HCT116 (cell line): ENCODE data around the gene RNH1. TPM values are rescaled to one million over a fixed set of nuclear protein-coding genes. Genes with fewer than 3 reads are reported as not detected.

Source experiments
- ATAC-seq: fragments of 200-7000 bp; cut with Tn5 transposase; 2 replicates; pipeline ENCODE4 v1.9.1; 2020; ENCODE audit warnings: mild to moderate bottlenecking, moderate library complexity
- BruUV-seq: library from RNA; stranded (reverse); fragments of 400-500 nt; replicated peaks from 2 replicates; lab custom pipeline; 2021; lab: Mats Ljungman, UMichigan
- CTCF ChIA-PET: fragments of 300-600 bp; sonication (Branson Sonifier 250); formaldehyde crosslinking; loops from one replicate; lab custom pipeline; 2021; ENCODE audit warnings: antibody characterized with exemption; lab: Charles Lee
- POLR2A ChIA-PET: fragments of 300-600, 350-600 bp; sonication (Branson Sonifier 250); formaldehyde crosslinking; loops from one replicate; lab custom pipeline; 2021; ENCODE audit warnings: antibody characterized with exemption; lab: Charles Lee
- RAD21 ChIA-PET, 2 experiments: fragments of 300-600 bp; sonication (Branson Sonifier 250); formaldehyde crosslinking; loops; one replicate each; lab custom pipeline; 2023; ENCODE audit warnings: low total read pairs in 2 of 2; ENCODE audit not compliant: uncharacterized antibody in 2 of 2, unreplicated experiment in 2 of 2, low non-redundant PET in 1 of 2; lab: Charles Lee
- DNase-seq: peaks from one replicate; pipeline ENCODE4 v3.0.0-alpha.2; 2010; ENCODE audit warnings: low read depth, low spot score
- H2AFZ ChIP-seq: fragments of 200-600 bp; shearing (Covaris generic), sonication (generic); 2 replicates; pipeline ENCODE4 v1.6.1; 2017; ENCODE audit warnings: low read depth, mixed run types, mixed read lengths, antibody characterized with exemption, low read length; ENCODE audit not compliant: poor library complexity, severe bottlenecking
- H3K27ac ChIP-seq: 2 replicates; pipeline ENCODE4 v1.5.1; 2012; ENCODE audit warnings: low read depth, low read length
- H3K27me3 ChIP-seq: fragments of 200-600 bp; sonication (generic); 2 replicates; pipeline ENCODE4 v1.6.1; 2016; ENCODE audit warnings: mixed run types, low read length, mixed read lengths; ENCODE audit not compliant: insufficient read depth
- H3K36me3 ChIP-seq, 2 experiments: fragments of 200-500 bp in 1 of 2; fragments of 200-600 bp in 1 of 2; sonication (Bioruptor generic) in 1 of 2; sonication (generic) in 1 of 2; 2 replicates each; pipeline versions ENCODE4 v1.5.1 to v1.6.1; 2014 to 2016; ENCODE audit warnings: low read length in 2 of 2, inconsistent platforms in 1 of 2, mixed read lengths in 1 of 2, mixed run types in 1 of 2; ENCODE audit not compliant: insufficient read depth in 2 of 2, control insufficient read depth in 1 of 2
- H3K4me1 ChIP-seq, 2 experiments: fragments of 200-600 bp in 1 of 2; sonication (generic) in 1 of 2; 2 replicates each; pipeline versions ENCODE4 v1.5.1 to v1.6.1; 2012 to 2017; ENCODE audit warnings: low read length in 2 of 2, inconsistent platforms in 1 of 2, mild to moderate bottlenecking in 1 of 2, mixed read lengths in 1 of 2, mixed run types in 1 of 2, moderate library complexity in 1 of 2; ENCODE audit not compliant: insufficient read depth in 2 of 2, control insufficient read depth in 1 of 2
- H3K4me2 ChIP-seq: fragments of 200-600 bp; sonication (generic); 2 replicates; pipeline ENCODE4 v1.6.1; 2017; ENCODE audit warnings: mixed run types, low read length, mixed read lengths
- H3K4me3 ChIP-seq, 2 experiments: fragments of 200-600 bp in 1 of 2; sonication (generic) in 1 of 2; replicated peaks in 1 of 2; 2 replicates each; pipeline ENCODE4 v1.5.1; 2011 to 2016; ENCODE audit warnings: low read length in 2 of 2, control low read depth in 1 of 2, low read depth in 1 of 2, mild to moderate bottlenecking in 1 of 2, mixed read lengths in 1 of 2, mixed run types in 1 of 2
- H3K79me2 ChIP-seq: fragments of 200-600 bp; sonication (generic); 2 replicates; pipeline ENCODE4 v1.6.1; 2017; ENCODE audit warnings: mild to moderate bottlenecking, mixed run types, low read length, moderate library complexity, mixed read lengths; ENCODE audit not compliant: insufficient read depth
- H3K9ac ChIP-seq: fragments of 200-600 bp; sonication (generic); 2 replicates; pipeline ENCODE4 v1.6.1; 2016; ENCODE audit warnings: low read length, mixed read lengths
- H3K9me2 ChIP-seq: fragments of 200-600 bp; sonication (generic), shearing (Covaris generic); 2 replicates; pipeline ENCODE4 v1.6.1; 2017; ENCODE audit warnings: mixed run types, mild to moderate bottlenecking, moderate library complexity; ENCODE audit not compliant: insufficient read depth
- H3K9me3 ChIP-seq, 2 experiments: fragments of 200-500 bp in 1 of 2; fragments of 200-600 bp in 1 of 2; sonication (Bioruptor generic) in 1 of 2; sonication (generic) in 1 of 2; 2 replicates each; pipeline ENCODE4 v1.6.1; 2014 to 2017; ENCODE audit warnings: low read length in 2 of 2, mixed read lengths in 2 of 2, inconsistent platforms in 1 of 2, low read depth in 1 of 2, mild to moderate bottlenecking in 1 of 2, mixed run types in 1 of 2, moderate library complexity in 1 of 2; ENCODE audit not compliant: control insufficient read depth in 1 of 2, insufficient read depth in 1 of 2
- H4K20me1 ChIP-seq: fragments of 200-600 bp; sonication (generic), shearing (Covaris generic); 2 replicates; pipeline ENCODE4 v1.6.1; 2017; ENCODE audit warnings: mixed run types, mild to moderate bottlenecking, moderate library complexity; ENCODE audit not compliant: insufficient read depth
- ATF3 ChIP-seq: IDR thresholded peaks from 2 replicates; pipeline ENCODE4 v1.6.1; 2012
- CEBPB ChIP-seq: IDR thresholded peaks from 2 replicates; pipeline ENCODE4 v1.6.1; 2012; ENCODE audit warnings: low read depth
- CTCF ChIP-seq, 3 experiments: fragments of 200-600 bp in 1 of 3; sonication (generic) in 1 of 3; IDR thresholded peaks in 2 of 3; conservative IDR thresholded peaks in 1 of 3; 2 replicates each; pipeline ENCODE4 v1.5.1; 2012 to 2017; ENCODE audit warnings: low read depth in 2 of 3, low read length in 2 of 3, antibody characterized with exemption in 1 of 3, borderline replicate concordance in 1 of 3, control low read depth in 1 of 3, mild to moderate bottlenecking in 1 of 3, mixed read lengths in 1 of 3, mixed run types in 1 of 3, moderate library complexity in 1 of 3; ENCODE audit not compliant: insufficient read depth in 1 of 3
- EGR1 ChIP-seq: IDR thresholded peaks from 2 replicates; pipeline ENCODE4 v1.6.1; 2012; ENCODE audit warnings: low read depth
- ELF1 ChIP-seq: IDR thresholded peaks from 2 replicates; pipeline ENCODE4 v1.6.1; 2012; ENCODE audit warnings: low read depth, borderline replicate concordance
- EZH2 ChIP-seq: fragments of 200-600 bp; sonication (generic); IDR thresholded peaks from 2 replicates; pipeline ENCODE4 v1.6.1; 2017; ENCODE audit warnings: antibody characterized with exemption, mixed run types
- EZH2phosphoT487 ChIP-seq: fragments of 200-600 bp; IDR thresholded peaks from 2 replicates; pipeline ENCODE4 v1.6.1; 2018; ENCODE audit warnings: antibody characterized with exemption, borderline replicate concordance
- FOSL1 ChIP-seq: IDR thresholded peaks from 2 replicates; pipeline ENCODE4 v1.6.1; 2012; ENCODE audit warnings: low read depth
- JUND ChIP-seq: IDR thresholded peaks from 2 replicates; pipeline ENCODE4 v1.6.1; 2012
- MAX ChIP-seq: IDR thresholded peaks from 2 replicates; pipeline ENCODE4 v1.6.1; 2012
- POLR2AphosphoS5 ChIP-seq: IDR thresholded peaks from 2 replicates; pipeline ENCODE4 v1.6.1; 2011; ENCODE audit warnings: mild to moderate bottlenecking, low read depth, low read length, moderate library complexity
- REST ChIP-seq: IDR thresholded peaks from 2 replicates; pipeline ENCODE4 v1.6.1; 2012; ENCODE audit warnings: low read depth
- SP1 ChIP-seq: IDR thresholded peaks from 2 replicates; pipeline ENCODE4 v1.6.1; 2012; ENCODE audit warnings: low read depth
- SRF ChIP-seq: IDR thresholded peaks from 2 replicates; pipeline ENCODE4 v1.6.1; 2012; ENCODE audit warnings: low read depth
- YY1 ChIP-seq: IDR thresholded peaks from 2 replicates; pipeline ENCODE4 v1.6.1; 2011; ENCODE audit warnings: low read length, low read depth, moderate library complexity, mild to moderate bottlenecking; ENCODE audit not compliant: insufficient replicate concordance; ENCODE audit errors: extremely low read depth
- ZBTB33 ChIP-seq: IDR thresholded peaks from 2 replicates; pipeline ENCODE4 v1.6.1; 2011; ENCODE audit warnings: mild to moderate bottlenecking, low read length, moderate library complexity; ENCODE audit not compliant: insufficient replicate concordance; ENCODE audit errors: extremely low read depth
- ZNF274 ChIP-seq: fragments of 200-500 bp; sonication (Bioruptor generic); IDR thresholded peaks from 2 replicates; pipeline ENCODE4 v1.6.1; 2014; ENCODE audit warnings: mild to moderate bottlenecking, low read depth, low read length, inconsistent platforms
- intact Hi-C: fragments of 100-400 bp; cut with micrococcal nuclease; formaldehyde crosslinking; loops from 2 replicates; pipeline ENCODE4 v1.10.0; 2022
- total RNA-seq: library from RNA; stranded (reverse); gene quantifications from one replicate; pipeline ENCODE4 v1.2.1, GENCODE V29; 2021; ENCODE audit not compliant: unreplicated experiment

The RNH1 gene
- total RNA-seq, 1 experiment from 2014 or later, result 120 TPM

GRCh38 chr11:450809-451451 lies 56.1 kb downstream of the RNH1 start:
- peaks cover 68% of the 10 kb centered on the region for H3K79me2 ChIP-seq
- H3K9me3 ChIP-seq, result no peaks in the 10 kb centered on the region
- H3K36me3 ChIP-seq, result peaks cover 11 to 26% of the 10 kb centered on the region in 2 experiments; a peak in 3 of 4 replicates
- peaks cover 19 to 34% of the 10 kb centered on the region in 2 experiments for H3K4me1 ChIP-seq
- intact Hi-C loops, result loop anchor here (5.0 kb wide), 1 partner anchor 214 kb away; the partner anchor contains the start of genes PSMD13 and SIRT3
- CTCF ChIA-PET, result interaction anchor here (1.4 kb wide), 1 partner anchor 10 kb away, joined by 4 read pairs; no protein-coding TSS in a partner anchor
- peak; percentile 17; the same call in 1 of the 2 replicates for TF ChIP-seq POLR2AphosphoS5
- TF ChIP-seq ZBTB33, result no peak
- TF ChIP-seq MAX, result no peak
- TF ChIP-seq SRF, result no peak
- TF ChIP-seq ATF3, result no peak
- TF ChIP-seq YY1, result no peak
- TF ChIP-seq EGR1, result no peak
- no peak for TF ChIP-seq REST
- TF ChIP-seq CEBPB, result no peak
- TF ChIP-seq EZH2, result no peak
- no peak for TF ChIP-seq FOSL1
- no peak for TF ChIP-seq ZNF274
- TF ChIP-seq SP1, result no peak
- no peak for TF ChIP-seq ELF1
- no peak for TF ChIP-seq EZH2phosphoT487
- TF ChIP-seq CTCF (IDR thresholded peaks at IDR 0.05 in 2 of 3, conservative IDR thresholded peaks at IDR 0.05 in 1 of 3; ENCODE audit: borderline replicate concordance in 1 of 3, insufficient read depth in 1 of 3, low read depth in 2 of 3, low read length in 2 of 3), result peak in 1 of 3 experiments; percentile 34; a peak in 2 of 6 replicates
- TF ChIP-seq JUND, result no peak
- TF ChIP-seq, all 23 proteins: peak for 2
- Histone ChIP-seq H3K9me2 (no peaks in the 10 kb centered on the region), H3K4me3 (peak overlapping the region; percentile 82 to 86), H4K20me1 (no peaks in the 10 kb centered on the region), H2AFZ (no peak overlapping the region), H3K4me2 (peak overlapping the region; percentile 85), H3K27ac (peak overlapping the region; percentile 98), H3K9ac (peak overlapping the region; percentile 88), H3K27me3 (no peaks in the 10 kb centered on the region)
- ATAC-seq (peak; percentile 22), DNase-seq (peak; percentile 38)
- POLR2A ChIA-PET, result interaction anchor here (0.7 to 2.4 kb wide), 2 partner anchors 36 to 44 kb away, joined by 3 to 10 read pairs; no protein-coding TSS in a partner anchor
- RAD21 ChIA-PET, result interaction anchor here in 1 of 2 experiments (1.2 kb wide), 1 partner anchor 9 kb away, joined by 3 read pairs; the partner anchor contains the start of gene ANO9
- TSS peak; percentile 45 for BruUV-seq
